GM23338 (cell line): Measurements from ENCODE around the gene SLC16A11. TPM values are rescaled to one million over a fixed set of nuclear protein-coding genes. Genes with fewer than 3 reads are reported as not detected.
A peak's percentile ranks its signal among the peaks of the same experiment; 100 is the strongest.

Experiments used
- ATAC-seq: fragments of 200-7000 bp; cut with Tn5 transposase; 3 replicates; pipeline ENCODE4 v1.9.1; 2020
- DNase-seq: peaks from one replicate; pipeline ENCODE4 v3.0.0-alpha.2; 2015; ENCODE audit warnings: low spot score
- H2AFZ ChIP-seq: fragments of 200-600 bp; sonication (generic); 2 replicates; pipeline ENCODE4 v1.8.0; 2016; ENCODE audit warnings: antibody characterized with exemption, mild to moderate bottlenecking, moderate library complexity
- H3F3A ChIP-seq: fragments of 200-600 bp; sonication (generic); replicated peaks from 2 replicates; pipeline ENCODE4 v1.8.0; 2017; ENCODE audit warnings: antibody characterized with exemption, mixed run types, low read depth
- H3K27ac ChIP-seq: fragments of 200-600 bp; sonication (generic); 2 replicates; pipeline ENCODE4 v1.6.1; 2016; ENCODE audit warnings: low read depth
- H3K27me3 ChIP-seq: fragments of 200-600 bp; sonication (generic); 2 replicates; pipeline ENCODE4 v1.8.0; 2016; ENCODE audit warnings: mild to moderate bottlenecking, mixed run types, moderate library complexity; ENCODE audit not compliant: insufficient read depth
- H3K36me3 ChIP-seq: fragments of 200-600 bp; sonication (generic); 2 replicates; pipeline ENCODE4 v1.8.0; 2016; ENCODE audit warnings: mild to moderate bottlenecking; ENCODE audit not compliant: insufficient read depth
- H3K4me1 ChIP-seq: fragments of 200-600 bp; sonication (generic); 2 replicates; pipeline ENCODE4 v1.8.0; 2016; ENCODE audit warnings: mild to moderate bottlenecking, moderate library complexity; ENCODE audit not compliant: insufficient read depth
- H3K4me2 ChIP-seq: fragments of 200-600 bp; sonication (generic); 2 replicates; pipeline ENCODE4 v1.7.1; 2017; ENCODE audit warnings: mixed run types
- H3K4me3 ChIP-seq: fragments of 200-600 bp; sonication (generic); 2 replicates; pipeline ENCODE4 v1.6.1; 2016; ENCODE audit warnings: mixed run types
- H3K79me2 ChIP-seq: fragments of 200-600 bp; sonication (generic); replicated peaks from 2 replicates; pipeline ENCODE4 v1.8.0; 2017; ENCODE audit warnings: mild to moderate bottlenecking; ENCODE audit not compliant: insufficient read depth
- H3K9me2 ChIP-seq: fragments of 200-600 bp; sonication (generic); 2 replicates; pipeline ENCODE4 v1.8.0; 2017; ENCODE audit not compliant: insufficient read depth
- H4K20me1 ChIP-seq: fragments of 200-600 bp; sonication (generic); replicated peaks from 2 replicates; pipeline ENCODE4 v1.8.0; 2017; ENCODE audit warnings: mild to moderate bottlenecking; ENCODE audit not compliant: insufficient read depth
- H3K27ac Mint-ChIP-seq: 2 replicates; pipeline ENCODE4 v1.8.0; 2020; ENCODE audit warnings: inconsistent platforms, mild to moderate bottlenecking, moderate library complexity, mixed read lengths
- H3K27me3 Mint-ChIP-seq: 3 replicates; pipeline ENCODE4 v1.8.0; 2022; ENCODE audit warnings: low read depth, mild to moderate bottlenecking, moderate library complexity, mixed read lengths, inconsistent platforms; ENCODE audit not compliant: insufficient read depth, poor library complexity
- H3K36me3 Mint-ChIP-seq: 3 replicates; pipeline ENCODE4 v1.8.0; 2021; ENCODE audit warnings: low read depth, mild to moderate bottlenecking, inconsistent platforms, moderate library complexity, mixed read lengths
- H3K4me1 Mint-ChIP-seq: 3 replicates; pipeline ENCODE4 v1.8.0; 2020; ENCODE audit warnings: mild to moderate bottlenecking, inconsistent platforms, mixed read lengths
- H3K4me3 Mint-ChIP-seq: 3 replicates; pipeline ENCODE4 v1.8.0; 2021; ENCODE audit warnings: moderate library complexity, mild to moderate bottlenecking, inconsistent platforms, mixed read lengths
- H3K9me3 Mint-ChIP-seq: 3 replicates; pipeline ENCODE4 v1.8.0; 2020; ENCODE audit warnings: moderate library complexity, mild to moderate bottlenecking, inconsistent platforms, mixed read lengths
- CREB1 ChIP-seq: fragments of 250-450 bp; sonication (Bioruptor Pico); IDR thresholded peaks from 2 replicates; pipeline ENCODE4 v1.5.0; 2020; ENCODE audit warnings: low read depth, mild to moderate bottlenecking, moderate library complexity
- CTCF ChIP-seq, 2 experiments: fragments of 200-600 bp in 1 of 2; sonication (generic) in 1 of 2; conservative IDR thresholded peaks; 2 replicates each; pipeline versions ENCODE4 v1.5.1 to v1.6.1; 2016 to 2017; ENCODE audit warnings: antibody characterized with exemption in 2 of 2, low read depth in 2 of 2, mild to moderate bottlenecking in 2 of 2, moderate library complexity in 1 of 2
- ETS1 ChIP-seq: IDR thresholded peaks from 2 replicates; pipeline ENCODE4 v1.6.1; 2016; ENCODE audit warnings: antibody characterized with exemption
- EZH2 ChIP-seq: fragments of 200-600 bp; sonication (generic); IDR thresholded peaks from one replicate; pipeline ENCODE4 v1.8.0; 2017; ENCODE audit warnings: antibody characterized with exemption, mild to moderate bottlenecking, low read depth; ENCODE audit not compliant: unreplicated experiment
- EZH2phosphoT487 ChIP-seq: fragments of 200-600 bp; sonication (generic); IDR thresholded peaks from one replicate; pipeline ENCODE4 v1.8.1; 2018; ENCODE audit warnings: antibody characterized with exemption; ENCODE audit not compliant: unreplicated experiment
- JUNB ChIP-seq: IDR thresholded peaks from one replicate; pipeline ENCODE4 v1.6.1; 2016; ENCODE audit warnings: antibody characterized with exemption; ENCODE audit not compliant: unreplicated experiment
- NANOG ChIP-seq: IDR thresholded peaks from 2 replicates; pipeline ENCODE4 v1.6.1; 2016; ENCODE audit warnings: antibody characterized with exemption, borderline replicate concordance
- POLR2AphosphoS5 ChIP-seq: IDR thresholded peaks from 2 replicates; pipeline ENCODE4 v1.6.1; 2016; ENCODE audit warnings: antibody characterized with exemption, low read depth
- STAT1 ChIP-seq: IDR thresholded peaks from one replicate; pipeline ENCODE4 v1.6.1; 2016; ENCODE audit warnings: antibody characterized with exemption; ENCODE audit not compliant: unreplicated experiment
- ZNF114 ChIP-seq: fragments of 250-450 bp; sonication (Bioruptor Pico); IDR thresholded peaks from 2 replicates; pipeline ENCODE4 v1.5.0; 2020; ENCODE audit warnings: mild to moderate bottlenecking, moderate library complexity
- ZNF331 ChIP-seq: fragments of 250-450 bp; sonication (Bioruptor Pico); IDR thresholded peaks from 2 replicates; pipeline ENCODE4 v1.5.0; 2020; ENCODE audit warnings: low read depth, mild to moderate bottlenecking, moderate library complexity
- ZNF462 ChIP-seq: fragments of 250-450 bp; sonication (Bioruptor Pico); IDR thresholded peaks from 2 replicates; pipeline ENCODE4 v1.5.0; 2020; ENCODE audit warnings: mild to moderate bottlenecking, moderate library complexity
- polyA plus RNA-seq: library from polyadenylated mRNA; unstranded; fragments of >200 nt; fragmentation: Nextera tagmentation; extraction: Ambion mirVana; gene quantifications from 2 replicates; pipeline ENCODE4 v1.2.1, GENCODE V29; 2016
- total RNA-seq: library from RNA; depleted of rRNA; stranded (reverse); fragments of >200 nt; shearing (Covaris generic); gene quantifications from 2 replicates; pipeline ENCODE4 v1.2.3, GENCODE V29; 2014
- TF ChIP-seq, protein P1 (sequence below): IDR thresholded peaks from one replicate; pipeline ENCODE4 v1.6.1; 2018; ENCODE audit warnings: antibody characterized with exemption; ENCODE audit not compliant: unreplicated experiment

The SLC16A11 gene
- total and polyA plus RNA-seq, 2 experiments from 2014 or later = 0.42 to 0.68 TPM

GRCh38 chr17:7014995-7015958 is 28.6 kb downstream of the SLC16A11 start:
- Mint-ChIP-seq H3K4me1 (peaks cover 48% of the 10 kb centered on the region), H3K4me3 (peak overlapping the region; percentile 84), H3K36me3 (peaks cover 17% of the 10 kb centered on the region), H3K9me3 (no peaks in the 10 kb centered on the region; the same call in 2 of the 3 replicates), H3K27me3 (peaks cover 24% of the 10 kb centered on the region), H3K27ac (peak overlapping the region; percentile 78)
- H3K9me2 ChIP-seq = no peaks in the 10 kb centered on the region
- peaks cover 11% of the 10 kb centered on the region; the same call in 1 of the 2 replicates for H3F3A ChIP-seq
- peak overlapping the region; percentile 77 for H3K4me2 ChIP-seq
- peaks cover 10% of the 10 kb centered on the region for H3K27me3 ChIP-seq
- ATAC-seq (no peak), DNase-seq (peak; percentile 23)
- H4K20me1 ChIP-seq = peaks cover 11% of the 10 kb centered on the region; the same call in 1 of the 2 replicates
- H3K4me1 ChIP-seq = peaks cover 34% of the 10 kb centered on the region
- H3K79me2 ChIP-seq = peaks cover 23% of the 10 kb centered on the region
- H2AFZ ChIP-seq = peak overlapping the region; percentile 88; the same call in 1 of the 2 replicates
- TF ChIP-seq, protein P1, sequence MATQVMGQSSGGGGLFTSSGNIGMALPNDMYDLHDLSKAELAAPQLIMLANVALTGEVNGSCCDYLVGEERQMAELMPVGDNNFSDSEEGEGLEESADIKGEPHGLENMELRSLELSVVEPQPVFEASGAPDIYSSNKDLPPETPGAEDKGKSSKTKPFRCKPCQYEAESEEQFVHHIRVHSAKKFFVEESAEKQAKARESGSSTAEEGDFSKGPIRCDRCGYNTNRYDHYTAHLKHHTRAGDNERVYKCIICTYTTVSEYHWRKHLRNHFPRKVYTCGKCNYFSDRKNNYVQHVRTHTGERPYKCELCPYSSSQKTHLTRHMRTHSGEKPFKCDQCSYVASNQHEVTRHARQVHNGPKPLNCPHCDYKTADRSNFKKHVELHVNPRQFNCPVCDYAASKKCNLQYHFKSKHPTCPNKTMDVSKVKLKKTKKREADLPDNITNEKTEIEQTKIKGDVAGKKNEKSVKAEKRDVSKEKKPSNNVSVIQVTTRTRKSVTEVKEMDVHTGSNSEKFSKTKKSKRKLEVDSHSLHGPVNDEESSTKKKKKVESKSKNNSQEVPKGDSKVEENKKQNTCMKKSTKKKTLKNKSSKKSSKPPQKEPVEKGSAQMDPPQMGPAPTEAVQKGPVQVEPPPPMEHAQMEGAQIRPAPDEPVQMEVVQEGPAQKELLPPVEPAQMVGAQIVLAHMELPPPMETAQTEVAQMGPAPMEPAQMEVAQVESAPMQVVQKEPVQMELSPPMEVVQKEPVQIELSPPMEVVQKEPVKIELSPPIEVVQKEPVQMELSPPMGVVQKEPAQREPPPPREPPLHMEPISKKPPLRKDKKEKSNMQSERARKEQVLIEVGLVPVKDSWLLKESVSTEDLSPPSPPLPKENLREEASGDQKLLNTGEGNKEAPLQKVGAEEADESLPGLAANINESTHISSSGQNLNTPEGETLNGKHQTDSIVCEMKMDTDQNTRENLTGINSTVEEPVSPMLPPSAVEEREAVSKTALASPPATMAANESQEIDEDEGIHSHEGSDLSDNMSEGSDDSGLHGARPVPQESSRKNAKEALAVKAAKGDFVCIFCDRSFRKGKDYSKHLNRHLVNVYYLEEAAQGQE = no peak
- TF ChIP-seq EZH2 (no peak), JUNB (no peak), POLR2AphosphoS5 (no peak), ZNF331 (no peak), ETS1 (no peak), ZNF114 (CRISPR knock-in tag) (no peak), ZNF462 (CRISPR knock-in tag) (no peak), NANOG (no peak), CTCF (conservative IDR thresholded peaks at IDR 0.05; ENCODE audit: low read depth in 2 of 2) (no peak), STAT1 (no peak), CREB1 (CRISPR knock-in tag) (no peak), EZH2phosphoT487 (no peak)
- no peak overlapping the region for H3K27ac ChIP-seq
- H3K4me3 ChIP-seq = peak overlapping the region; percentile 100
- no peaks in the 10 kb centered on the region for H3K36me3 ChIP-seq
